Thymus (tissue), 11 donors: ENCODE results near the gene AGAP3. TPM values are rescaled to one million over a fixed set of nuclear protein-coding genes. Genes with fewer than 3 reads are reported as not detected.

Experiments used
- DNase-seq, 9 donors: peaks; one replicate each; pipeline ENCODE4 v3.0.0-alpha.2; 2013; ENCODE audit warnings: low spot score in 9 of 9, low read depth in 6 of 9, missing footprints in 1 of 9
- H3K27ac ChIP-seq, 2 donors: one replicate each; pipeline ENCODE4 v1.5.1; 2013; ENCODE audit warnings: control low read depth in 1 of 2, low read depth in 1 of 2, low read length in 1 of 2, mild to moderate bottlenecking in 1 of 2, moderate library complexity in 1 of 2
- H3K27me3 ChIP-seq, 2 donors: one replicate each; pipeline ENCODE4 v1.5.1; 2013; ENCODE audit warnings: low read length in 1 of 2; ENCODE audit not compliant: control insufficient read depth in 2 of 2, insufficient read depth in 1 of 2
- H3K36me3 ChIP-seq, 2 donors: one replicate each; pipeline ENCODE4 v1.5.1; 2013; ENCODE audit warnings: low read length in 1 of 2, mild to moderate bottlenecking in 1 of 2, moderate library complexity in 1 of 2; ENCODE audit not compliant: control insufficient read depth in 2 of 2, insufficient read depth in 2 of 2
- H3K4me1 ChIP-seq, 2 donors: one replicate each; pipeline ENCODE4 v1.5.1; 2013; ENCODE audit warnings: low read length in 2 of 2; ENCODE audit not compliant: control insufficient read depth in 2 of 2, insufficient read depth in 2 of 2
- H3K4me3 ChIP-seq, 2 donors: one replicate each; pipeline ENCODE4 v1.5.1; 2013; ENCODE audit warnings: low read length in 2 of 2, control low read depth in 1 of 2, mild to moderate bottlenecking in 1 of 2
- H3K9me3 ChIP-seq, 2 donors: one replicate each; pipeline ENCODE4 v1.5.1; 2013; ENCODE audit warnings: low read length in 1 of 2, mild to moderate bottlenecking in 1 of 2; ENCODE audit not compliant: control insufficient read depth in 2 of 2, insufficient read depth in 1 of 2
- WGBS: extraction: QIAGEN DNeasy Blood & Tissue Kit; methylation state at CpG from one replicate; pipeline ENCODE4 v1.1.7; 2013; 5-methylcytosine and 5-hydroxymethylcytosine counted together
- polyA plus RNA-seq: library from polyadenylated mRNA; stranded (reverse); fragments of 200-250 nt; gene quantifications from one replicate; pipeline ENCODE4 v1.2.3, GENCODE V29; 2013
- total RNA-seq: library from RNA; stranded (reverse); fragments of 120-200 nt; gene quantifications from one replicate; pipeline ENCODE4 v1.2.4, GENCODE V29; 2013
- donor health status: healthy.

AGAP3 gene
- total and polyA plus RNA-seq, 2 donors: 8.2 to 43.2 TPM

- 92% methylated on average over 33 of the region's 33 CpGs for WGBS
- no peak for DNase-seq
- H3K27ac ChIP-seq: no peak overlapping the region
- H3K4me1 ChIP-seq: peaks cover 25 to 35% of the 10 kb centered on the region in 2 donors
- H3K27me3 ChIP-seq: no peaks in the 10 kb centered on the region
- no peak overlapping the region for H3K4me3 ChIP-seq
- no peaks in the 10 kb centered on the region for H3K9me3 ChIP-seq
- H3K36me3 ChIP-seq: peaks cover 28 to 38% of the 10 kb centered on the region in 2 donors
Observed at GRCh38 chr7:151061213-151062110, 24.8 kb upstream of the AGAP3 start.

- no peak overlapping the region for H3K4me3 ChIP-seq
- WGBS: 96% methylated on average over 11 of the region's 11 CpGs
- H3K27me3 ChIP-seq: no peaks in the 10 kb centered on the region
- no peak for DNase-seq
- peaks cover 29 to 44% of the 10 kb centered on the region in 2 donors for H3K36me3 ChIP-seq
- no peak overlapping the region for H3K27ac ChIP-seq
- H3K9me3 ChIP-seq: no peaks in the 10 kb centered on the region
- H3K4me1 ChIP-seq: peaks cover 19 to 30% of the 10 kb centered on the region in 2 donors
Observed at GRCh38 chr7:151062111-151062398, 24.2 kb upstream of the AGAP3 start.

DNA sequence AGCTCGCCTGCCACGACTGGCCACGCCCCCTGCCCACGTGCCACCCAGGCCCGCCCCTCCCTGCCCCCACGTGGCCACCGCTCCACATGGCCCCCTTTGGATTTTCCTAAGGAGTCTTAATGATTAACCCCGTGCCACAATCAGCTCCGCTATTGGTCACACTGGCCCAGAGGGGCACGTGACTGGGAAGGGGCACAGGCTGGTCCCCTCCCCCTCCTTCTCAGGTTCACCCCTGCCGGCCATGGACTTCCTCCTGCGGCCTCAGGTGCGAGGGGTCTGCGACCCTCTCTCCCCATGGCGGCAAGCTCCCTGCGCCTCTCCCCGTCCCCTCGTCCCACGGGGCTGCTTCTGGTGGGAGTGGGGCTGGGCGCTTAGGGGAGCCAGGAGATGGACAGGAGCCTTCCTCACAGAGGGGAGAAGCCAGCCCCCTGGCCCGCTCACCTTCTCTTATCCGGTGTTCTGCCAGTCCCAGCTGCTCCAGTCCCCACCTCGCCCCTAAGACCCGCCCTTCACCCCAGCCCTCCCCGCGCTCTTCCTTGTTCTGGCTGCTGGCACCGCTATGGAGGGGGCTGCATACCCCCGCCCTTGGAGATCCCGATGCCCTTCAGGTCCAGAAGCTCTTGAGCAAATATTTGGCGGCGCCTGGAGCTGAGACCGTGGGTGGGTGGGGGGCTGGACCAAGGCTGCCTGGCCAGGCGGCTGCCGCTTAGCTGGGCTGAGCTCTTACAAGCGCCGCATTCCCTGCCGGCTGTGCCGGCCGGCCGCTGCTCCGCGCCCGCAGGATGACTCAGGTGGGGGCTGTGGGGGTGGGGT is 23.7 kb upstream of the AGAP3 start:
- Histone ChIP-seq H3K4me1 (peaks cover 16 to 27% of the 10 kb centered on the region in 2 donors), H3K27me3 (no peaks in the 10 kb centered on the region), H3K4me3 (no peak overlapping the region), H3K27ac (no peak overlapping the region), H3K36me3 (peaks cover 34 to 49% of the 10 kb centered on the region in 2 donors), H3K9me3 (no peaks in the 10 kb centered on the region)
- WGBS: 93% methylated on average over 43 of the region's 43 CpGs
- no peak for DNase-seq

DNA sequence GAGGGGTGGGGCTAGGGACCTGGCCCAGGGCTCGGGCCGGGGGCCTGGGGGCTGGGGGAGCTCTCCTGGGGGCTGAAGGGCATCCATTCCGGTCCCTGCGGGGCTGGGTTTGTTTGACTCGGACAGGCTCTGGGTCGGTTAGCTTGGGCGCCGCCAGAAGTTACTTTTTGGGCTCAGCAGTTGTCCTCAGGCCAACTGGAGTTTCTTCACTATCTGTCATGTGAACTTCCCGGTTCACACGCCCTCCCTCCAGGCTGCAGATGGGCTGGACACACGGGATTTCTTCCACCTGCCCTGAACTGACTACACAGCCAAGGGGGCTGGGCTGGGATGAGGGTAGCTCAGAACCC is 23.1 kb upstream of the AGAP3 start:
- peaks cover 40 to 55% of the 10 kb centered on the region in 2 donors for H3K36me3 ChIP-seq
- no peaks in the 10 kb centered on the region for H3K27me3 ChIP-seq
- no peak for DNase-seq
- peaks cover 16 to 26% of the 10 kb centered on the region in 2 donors for H3K4me1 ChIP-seq
- no peak overlapping the region for H3K4me3 ChIP-seq
- H3K27ac ChIP-seq: no peak overlapping the region
- no peaks in the 10 kb centered on the region for H3K9me3 ChIP-seq
- 94% methylated on average over 11 of the region's 11 CpGs for WGBS

- peaks cover 48 to 63% of the 10 kb centered on the region in 2 donors for H3K36me3 ChIP-seq
- 98% methylated on average over 18 of the region's 18 CpGs for WGBS
- H3K4me1 ChIP-seq: peaks cover 10 to 16% of the 10 kb centered on the region in 2 donors
- no peak overlapping the region for H3K27ac ChIP-seq
- no peak for DNase-seq
- H3K27me3 ChIP-seq: no peaks in the 10 kb centered on the region
- no peak overlapping the region for H3K4me3 ChIP-seq
- H3K9me3 ChIP-seq: no peaks in the 10 kb centered on the region
Observed at GRCh38 chr7:151064454-151064853, 21.8 kb upstream of the AGAP3 start.

GRCh38 chr7:151064993-151065392 is 21.3 kb upstream of the AGAP3 start:
- peaks cover 54 to 68% of the 10 kb centered on the region in 2 donors for H3K36me3 ChIP-seq
- 99% methylated on average over 6 of the region's 6 CpGs for WGBS
- no peak overlapping the region for H3K27ac ChIP-seq
- H3K27me3 ChIP-seq: no peaks in the 10 kb centered on the region
- peaks cover 10 to 14% of the 10 kb centered on the region in 2 donors for H3K4me1 ChIP-seq
- H3K4me3 ChIP-seq: no peak overlapping the region
- no peak for DNase-seq
- H3K9me3 ChIP-seq: no peaks in the 10 kb centered on the region

- H3K4me3 ChIP-seq: no peak overlapping the region
- WGBS: 90% methylated on average over 14 of the region's 14 CpGs
- no peak for DNase-seq
- H3K27ac ChIP-seq: no peak overlapping the region
- no peaks in the 10 kb centered on the region for H3K27me3 ChIP-seq
- peaks cover 5 to 8% of the 10 kb centered on the region in 2 donors for H3K4me1 ChIP-seq
- no peaks in the 10 kb centered on the region for H3K9me3 ChIP-seq
- H3K36me3 ChIP-seq: peaks cover 59 to 74% of the 10 kb centered on the region in 2 donors
Observed at GRCh38 chr7:151065516-151065915, 20.8 kb upstream of the AGAP3 start.

GRCh38 chr7:151066273-151066974 is 19.9 kb upstream of the AGAP3 start:
- H3K36me3 ChIP-seq: peaks cover 68 to 83% of the 10 kb centered on the region in 2 donors
- DNase-seq: no peak
- no peak overlapping the region for H3K27ac ChIP-seq

More at GRCh38 chr7:151066273-151066974, 19.9 kb upstream of the AGAP3 start:
- H3K27me3 ChIP-seq: no peaks in the 10 kb centered on the region
- no peaks in the 10 kb centered on the region for H3K9me3 ChIP-seq
- no peaks in the 10 kb centered on the region for H3K4me1 ChIP-seq
- H3K4me3 ChIP-seq: no peak overlapping the region
- 97% methylated on average over 39 of the region's 39 CpGs for WGBS
